Stomach (tissue), 9 donors: ENCODE measurements around the gene PPP1R13B. TPM values are rescaled to one million over a fixed set of nuclear protein-coding genes. Genes with fewer than 3 reads are reported as not detected.
A peak's percentile ranks its signal among the peaks of the same experiment; 100 is the strongest.

ENCODE experiments used
- DNase-seq, 2 donors: peaks; one replicate each; pipeline versions ENCODE4 v3.0.0 to v3.0.0-alpha.2; 2013 to 2019
- H3K27ac ChIP-seq, 5 donors: fragments of 200-600 bp in 4 of 5; sonication (generic) in 4 of 5; one replicate each; pipeline ENCODE4 v1.5.1; 2013 to 2019; ENCODE audit warnings: mild to moderate bottlenecking in 1 of 5, moderate library complexity in 1 of 5
- H3K27me3 ChIP-seq, 3 donors: fragments of 200-600 bp; sonication (generic); one replicate each; pipeline ENCODE4 v1.5.1; 2017 to 2019; ENCODE audit warnings: mixed run types in 1 of 3
- H3K36me3 ChIP-seq, 4 donors: fragments of 200-600 bp; sonication (generic); 1 replicate in 3 of 4; 2 replicates in 1 of 4; pipeline ENCODE4 v1.5.1; 2016 to 2019
- H3K4me1 ChIP-seq, 4 donors: fragments of 200-600 bp; sonication (generic); one replicate each; pipeline ENCODE4 v1.5.1; 2016 to 2019
- H3K4me3 ChIP-seq, 4 donors: fragments of 200-600 bp; sonication (generic) in 3 of 4; one replicate each; pipeline ENCODE4 v1.5.1; 2016 to 2019; ENCODE audit warnings: mild to moderate bottlenecking in 1 of 4
- H3K9me3 ChIP-seq, 4 donors: fragments of 200-600 bp; sonication (generic); one replicate each; pipeline ENCODE4 v1.5.1; 2016 to 2019
- EP300 ChIP-seq: sonication (generic); formaldehyde crosslinking; IDR thresholded peaks from one replicate; pipeline ENCODE4 v1.6.1; 2017; ENCODE audit warnings: antibody characterized with exemption
- POLR2A ChIP-seq, 4 donors: fragments of 450-650 bp; IDR thresholded peaks; one replicate each; pipeline ENCODE4 v1.6.1; 2016; ENCODE audit warnings: antibody characterized with exemption in 4 of 4, control low read depth in 2 of 4, mild to moderate bottlenecking in 1 of 4, moderate library complexity in 1 of 4
- POLR2AphosphoS5 ChIP-seq, 3 donors: sonication (generic); formaldehyde crosslinking; IDR thresholded peaks; one replicate each; pipeline ENCODE4 v1.6.1; 2016; ENCODE audit warnings: antibody characterized with exemption in 3 of 3
- WGBS, 5 donors: extraction: QIAGEN DNeasy Blood & Tissue Kit in 3 of 5; methylation state at CpG; one replicate each; pipeline versions ENCODE4 v1.1.5 to v1.1.7; 2013 to 2018; 5-methylcytosine and 5-hydroxymethylcytosine counted together
- intact Hi-C: fragments of 100-400 bp; cut with DNase I; formaldehyde crosslinking; loops from one replicate; pipeline ENCODE4 v1.15.1; 2023; ENCODE audit warnings: low total_unique reads
- polyA plus RNA-seq, 3 donors: library from polyadenylated mRNA; stranded (reverse); fragments of 200-250 nt; gene quantifications; one replicate each; pipeline ENCODE4 v1.2.3, GENCODE V29; 2013
- total RNA-seq, 5 donors: library from RNA; depleted of rRNA; stranded (reverse); fragments of >200 nt; gene quantifications; one replicate each; pipeline versions ENCODE4 v1.1.0 to v1.2.3, GENCODE V29; 2014 to 2016
- TF ChIP-seq, protein P1 (sequence below), 7 experiments: fragments of 450-650 bp in 4 of 7; fragments of 200-600 bp in 3 of 7; sonication (generic) in 3 of 7; IDR thresholded peaks; one replicate each; pipeline ENCODE4 v1.5.1; 2016 to 2019; ENCODE audit warnings: antibody characterized with exemption in 7 of 7, control low read depth in 2 of 7, mild to moderate bottlenecking in 1 of 7
- donor health status: healthy with polysubstance abuse.
- donor health status: Bipolar disorder and iron deficiency.
- donor health status: healthy.

The PPP1R13B gene
- total and polyA plus RNA-seq, 8 donors = 10.8 to 84.0 (median 18.3) TPM

DNA sequence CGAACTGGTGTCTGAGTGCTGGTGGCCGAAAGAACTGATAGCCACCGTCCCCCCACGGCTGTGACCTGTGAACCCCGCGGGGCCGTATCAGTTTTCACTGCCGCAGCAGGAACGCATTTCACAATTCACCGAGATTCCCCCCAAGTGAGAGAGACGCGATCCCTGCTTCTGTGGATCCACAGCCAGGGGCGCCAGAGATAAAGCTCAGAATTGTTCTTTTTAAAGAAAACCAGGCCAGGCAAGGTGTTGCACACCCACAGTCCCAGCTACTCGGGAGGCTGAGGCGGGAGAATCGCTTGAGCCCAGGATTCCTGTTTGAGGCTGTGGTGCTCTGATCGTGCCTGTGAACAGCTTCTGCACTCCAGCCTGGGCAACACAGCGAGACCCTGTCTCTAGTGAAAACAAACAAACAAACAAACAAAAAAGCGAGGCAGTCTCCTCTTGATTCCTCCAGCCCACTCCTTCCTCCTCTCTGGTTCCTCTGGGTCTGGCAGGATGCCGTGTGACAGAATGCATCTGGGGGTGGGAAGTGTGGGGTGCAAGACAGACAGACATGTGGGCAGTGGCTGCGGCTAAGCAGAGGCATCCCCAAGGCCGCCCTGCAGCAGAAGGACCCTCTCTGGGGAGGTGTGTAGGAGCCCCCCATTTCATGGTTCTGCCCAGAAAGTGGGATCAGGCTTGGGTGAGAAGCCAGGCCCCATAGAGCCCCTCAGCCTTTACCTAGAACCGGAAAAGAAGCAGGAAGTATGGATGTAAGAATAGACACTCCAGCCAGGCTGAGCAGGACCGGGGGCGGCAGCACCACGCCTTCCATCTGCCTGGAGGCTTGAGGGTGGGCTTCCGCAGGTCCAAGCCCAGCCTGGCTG lies 39.2 kb upstream of the PPP1R13B start:
- DNase-seq = no peak
- peaks cover 44 to 65% (median 59%) of the 10 kb centered on the region in 4 donors for H3K4me1 ChIP-seq
- TF ChIP-seq, protein P1, sequence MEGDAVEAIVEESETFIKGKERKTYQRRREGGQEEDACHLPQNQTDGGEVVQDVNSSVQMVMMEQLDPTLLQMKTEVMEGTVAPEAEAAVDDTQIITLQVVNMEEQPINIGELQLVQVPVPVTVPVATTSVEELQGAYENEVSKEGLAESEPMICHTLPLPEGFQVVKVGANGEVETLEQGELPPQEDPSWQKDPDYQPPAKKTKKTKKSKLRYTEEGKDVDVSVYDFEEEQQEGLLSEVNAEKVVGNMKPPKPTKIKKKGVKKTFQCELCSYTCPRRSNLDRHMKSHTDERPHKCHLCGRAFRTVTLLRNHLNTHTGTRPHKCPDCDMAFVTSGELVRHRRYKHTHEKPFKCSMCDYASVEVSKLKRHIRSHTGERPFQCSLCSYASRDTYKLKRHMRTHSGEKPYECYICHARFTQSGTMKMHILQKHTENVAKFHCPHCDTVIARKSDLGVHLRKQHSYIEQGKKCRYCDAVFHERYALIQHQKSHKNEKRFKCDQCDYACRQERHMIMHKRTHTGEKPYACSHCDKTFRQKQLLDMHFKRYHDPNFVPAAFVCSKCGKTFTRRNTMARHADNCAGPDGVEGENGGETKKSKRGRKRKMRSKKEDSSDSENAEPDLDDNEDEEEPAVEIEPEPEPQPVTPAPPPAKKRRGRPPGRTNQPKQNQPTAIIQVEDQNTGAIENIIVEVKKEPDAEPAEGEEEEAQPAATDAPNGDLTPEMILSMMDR (IDR thresholded peaks at IDR 0.05) = no peak
- TF ChIP-seq EP300 (no peak), POLR2AphosphoS5 (IDR thresholded peaks at IDR 0.05) (no peak), POLR2A (IDR thresholded peaks at IDR 0.05) (no peak)
- no peaks in the 10 kb centered on the region for H3K27me3 ChIP-seq
- 67 to 80% (median 74%) methylated on average over 24 to 27 of the region's 27 CpGs for WGBS, 5 donors
- H3K9me3 ChIP-seq = no peaks in the 10 kb centered on the region
- H3K36me3 ChIP-seq = no peaks in the 10 kb centered on the region
- H3K4me3 ChIP-seq = no peak overlapping the region
- H3K27ac ChIP-seq = peak overlapping the region in 1 of 5 donors; percentile 78
- intact Hi-C loops = no loop called here

DNA sequence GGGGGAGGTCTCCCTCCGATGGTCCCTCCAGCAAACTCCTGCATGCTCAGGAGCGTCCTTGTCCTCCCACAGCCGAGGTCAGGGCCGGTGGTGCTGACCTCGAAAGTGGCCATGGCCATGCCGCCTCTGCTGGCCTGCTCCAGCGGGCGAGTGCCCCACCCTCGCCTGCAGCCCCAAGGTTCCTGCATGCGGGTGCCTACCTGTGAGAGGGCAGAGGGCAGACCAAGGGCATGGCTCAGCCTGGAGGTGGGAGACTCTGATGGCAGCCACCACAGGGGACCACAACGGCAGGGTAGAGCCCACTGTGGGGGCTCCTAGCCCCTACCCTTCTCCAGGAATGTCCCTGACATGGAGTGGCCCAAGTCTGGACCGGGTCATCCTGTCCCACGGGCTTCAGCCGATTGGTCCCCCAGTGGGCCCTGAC lies 38.1 kb upstream of the PPP1R13B start:
- Histone ChIP-seq H3K4me3 (no peak overlapping the region), H3K27me3 (no peaks in the 10 kb centered on the region), H3K9me3 (no peaks in the 10 kb centered on the region), H3K36me3 (no peaks in the 10 kb centered on the region), H3K27ac (no peak overlapping the region), H3K4me1 (peaks cover 46 to 65% (median 59%) of the 10 kb centered on the region in 4 donors)
- TF ChIP-seq POLR2AphosphoS5 (IDR thresholded peaks at IDR 0.05) (no peak), POLR2A (IDR thresholded peaks at IDR 0.05) (no peak), EP300 (no peak)
- TF ChIP-seq, protein P1 (IDR thresholded peaks at IDR 0.05) = no peak
- DNase-seq = no peak
- 73 to 91% (median 79%) methylated on average over 7 to 14 of the region's 14 CpGs for WGBS, 5 donors
- intact Hi-C loops = no loop called here

DNA sequence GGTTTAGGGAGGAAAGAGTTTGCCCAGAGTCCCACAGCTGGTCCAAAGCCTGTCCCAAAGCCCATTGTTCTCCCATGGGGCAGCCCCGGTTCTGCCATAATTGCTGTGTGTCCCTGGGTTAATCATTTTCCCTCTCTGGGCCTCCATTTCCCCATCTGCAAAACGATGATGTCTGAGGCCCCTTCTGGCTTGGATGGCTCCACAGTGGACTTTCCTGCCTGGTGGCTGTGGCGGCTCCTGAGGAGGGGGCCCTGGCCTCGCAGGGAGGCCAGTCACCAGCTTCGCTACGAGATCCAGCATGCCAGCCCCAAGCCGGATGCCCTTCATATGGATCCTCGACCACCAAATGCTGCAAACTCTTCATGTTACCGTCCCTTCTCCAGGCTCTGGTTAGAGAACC lies 37.5 kb upstream of the PPP1R13B start:
- H3K27ac ChIP-seq = no peak overlapping the region
- TF ChIP-seq, protein P1 (IDR thresholded peaks at IDR 0.05) = no peak
- TF ChIP-seq POLR2AphosphoS5 (IDR thresholded peaks at IDR 0.05) = no peak
- TF ChIP-seq EP300 = no peak
- TF ChIP-seq POLR2A (IDR thresholded peaks at IDR 0.05) = no peak
- 88 to 97% (median 93%) methylated on average over 9 of the region's 9 CpGs for WGBS, 5 donors
- H3K9me3 ChIP-seq = no peaks in the 10 kb centered on the region
- no peak for DNase-seq
- intact Hi-C loops = no loop called here
- no peaks in the 10 kb centered on the region for H3K27me3 ChIP-seq
- no peaks in the 10 kb centered on the region for H3K36me3 ChIP-seq
- peaks cover 46 to 65% (median 59%) of the 10 kb centered on the region in 4 donors for H3K4me1 ChIP-seq
- H3K4me3 ChIP-seq = no peak overlapping the region

DNA sequence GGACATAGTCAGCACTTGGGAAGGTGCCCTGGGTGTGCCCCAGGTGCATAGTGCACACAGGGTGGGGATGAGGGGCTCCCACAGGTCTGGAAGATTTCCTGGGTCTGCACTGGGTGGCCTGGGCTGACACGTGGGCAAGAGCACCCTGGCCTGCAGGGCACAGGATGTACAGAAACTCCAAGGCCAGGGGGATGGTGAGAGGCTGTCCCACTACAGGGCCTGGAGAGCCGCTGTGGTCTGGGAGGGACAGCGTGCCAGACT lies 35.8 kb upstream of the PPP1R13B start:
- Histone ChIP-seq H3K4me3 (no peak overlapping the region), H3K9me3 (no peaks in the 10 kb centered on the region), H3K27ac (peak overlapping the region in 3 of 5 donors; percentile 9 to 88 (median 85)), H3K27me3 (no peaks in the 10 kb centered on the region), H3K4me1 (peaks cover 43 to 67% (median 60%) of the 10 kb centered on the region in 4 donors), H3K36me3 (no peaks in the 10 kb centered on the region)
- intact Hi-C loops = no loop called here
- 62 to 81% (median 79%) methylated on average over 1 to 3 of the region's 3 CpGs for WGBS, 5 donors
- TF ChIP-seq, protein P1 (IDR thresholded peaks at IDR 0.05) = no peak
- TF ChIP-seq POLR2A (IDR thresholded peaks at IDR 0.05) (no peak), POLR2AphosphoS5 (IDR thresholded peaks at IDR 0.05) (no peak), EP300 (no peak)
- no peak for DNase-seq
